GM23338 (cell line): ENCODE results near the gene TMEM178B. TPM values are rescaled to one million over a fixed set of nuclear protein-coding genes. Genes with fewer than 3 reads are reported as not detected.

Source experiments
- ATAC-seq: fragments of 200-7000 bp; cut with Tn5 transposase; 3 replicates; pipeline ENCODE4 v1.9.1; 2020
- DNase-seq: peaks from one replicate; pipeline ENCODE4 v3.0.0-alpha.2; 2015; ENCODE audit warnings: low spot score
- H2AFZ ChIP-seq: fragments of 200-600 bp; sonication (generic); 2 replicates; pipeline ENCODE4 v1.8.0; 2016; ENCODE audit warnings: antibody characterized with exemption, mild to moderate bottlenecking, moderate library complexity
- H3F3A ChIP-seq: fragments of 200-600 bp; sonication (generic); replicated peaks from 2 replicates; pipeline ENCODE4 v1.8.0; 2017; ENCODE audit warnings: antibody characterized with exemption, mixed run types, low read depth
- H3K27ac ChIP-seq: fragments of 200-600 bp; sonication (generic); 2 replicates; pipeline ENCODE4 v1.6.1; 2016; ENCODE audit warnings: low read depth
- H3K27me3 ChIP-seq: fragments of 200-600 bp; sonication (generic); 2 replicates; pipeline ENCODE4 v1.8.0; 2016; ENCODE audit warnings: mild to moderate bottlenecking, mixed run types, moderate library complexity; ENCODE audit not compliant: insufficient read depth
- H3K36me3 ChIP-seq: fragments of 200-600 bp; sonication (generic); 2 replicates; pipeline ENCODE4 v1.8.0; 2016; ENCODE audit warnings: mild to moderate bottlenecking; ENCODE audit not compliant: insufficient read depth
- H3K4me1 ChIP-seq: fragments of 200-600 bp; sonication (generic); 2 replicates; pipeline ENCODE4 v1.8.0; 2016; ENCODE audit warnings: mild to moderate bottlenecking, moderate library complexity; ENCODE audit not compliant: insufficient read depth
- H3K4me2 ChIP-seq: fragments of 200-600 bp; sonication (generic); 2 replicates; pipeline ENCODE4 v1.7.1; 2017; ENCODE audit warnings: mixed run types
- H3K4me3 ChIP-seq: fragments of 200-600 bp; sonication (generic); 2 replicates; pipeline ENCODE4 v1.6.1; 2016; ENCODE audit warnings: mixed run types
- H3K79me2 ChIP-seq: fragments of 200-600 bp; sonication (generic); replicated peaks from 2 replicates; pipeline ENCODE4 v1.8.0; 2017; ENCODE audit warnings: mild to moderate bottlenecking; ENCODE audit not compliant: insufficient read depth
- H3K9me2 ChIP-seq: fragments of 200-600 bp; sonication (generic); 2 replicates; pipeline ENCODE4 v1.8.0; 2017; ENCODE audit not compliant: insufficient read depth
- H4K20me1 ChIP-seq: fragments of 200-600 bp; sonication (generic); replicated peaks from 2 replicates; pipeline ENCODE4 v1.8.0; 2017; ENCODE audit warnings: mild to moderate bottlenecking; ENCODE audit not compliant: insufficient read depth
- H3K27ac Mint-ChIP-seq: 2 replicates; pipeline ENCODE4 v1.8.0; 2020; ENCODE audit warnings: inconsistent platforms, mild to moderate bottlenecking, moderate library complexity, mixed read lengths
- H3K27me3 Mint-ChIP-seq: 3 replicates; pipeline ENCODE4 v1.8.0; 2022; ENCODE audit warnings: low read depth, mild to moderate bottlenecking, moderate library complexity, mixed read lengths, inconsistent platforms; ENCODE audit not compliant: insufficient read depth, poor library complexity
- H3K36me3 Mint-ChIP-seq: 3 replicates; pipeline ENCODE4 v1.8.0; 2021; ENCODE audit warnings: low read depth, mild to moderate bottlenecking, inconsistent platforms, moderate library complexity, mixed read lengths
- H3K4me1 Mint-ChIP-seq: 3 replicates; pipeline ENCODE4 v1.8.0; 2020; ENCODE audit warnings: mild to moderate bottlenecking, inconsistent platforms, mixed read lengths
- H3K4me3 Mint-ChIP-seq: 3 replicates; pipeline ENCODE4 v1.8.0; 2021; ENCODE audit warnings: moderate library complexity, mild to moderate bottlenecking, inconsistent platforms, mixed read lengths
- H3K9me3 Mint-ChIP-seq: 3 replicates; pipeline ENCODE4 v1.8.0; 2020; ENCODE audit warnings: moderate library complexity, mild to moderate bottlenecking, inconsistent platforms, mixed read lengths
- CREB1 ChIP-seq: fragments of 250-450 bp; sonication (Bioruptor Pico); IDR thresholded peaks from 2 replicates; pipeline ENCODE4 v1.5.0; 2020; ENCODE audit warnings: low read depth, mild to moderate bottlenecking, moderate library complexity
- CTCF ChIP-seq, 2 experiments: fragments of 200-600 bp in 1 of 2; sonication (generic) in 1 of 2; conservative IDR thresholded peaks; 2 replicates each; pipeline versions ENCODE4 v1.5.1 to v1.6.1; 2016 to 2017; ENCODE audit warnings: antibody characterized with exemption in 2 of 2, low read depth in 2 of 2, mild to moderate bottlenecking in 2 of 2, moderate library complexity in 1 of 2
- ETS1 ChIP-seq: IDR thresholded peaks from 2 replicates; pipeline ENCODE4 v1.6.1; 2016; ENCODE audit warnings: antibody characterized with exemption
- EZH2 ChIP-seq: fragments of 200-600 bp; sonication (generic); IDR thresholded peaks from one replicate; pipeline ENCODE4 v1.8.0; 2017; ENCODE audit warnings: antibody characterized with exemption, mild to moderate bottlenecking, low read depth; ENCODE audit not compliant: unreplicated experiment
- JUNB ChIP-seq: IDR thresholded peaks from one replicate; pipeline ENCODE4 v1.6.1; 2016; ENCODE audit warnings: antibody characterized with exemption; ENCODE audit not compliant: unreplicated experiment
- NANOG ChIP-seq: IDR thresholded peaks from 2 replicates; pipeline ENCODE4 v1.6.1; 2016; ENCODE audit warnings: antibody characterized with exemption, borderline replicate concordance
- POLR2AphosphoS5 ChIP-seq: IDR thresholded peaks from 2 replicates; pipeline ENCODE4 v1.6.1; 2016; ENCODE audit warnings: antibody characterized with exemption, low read depth
- STAT1 ChIP-seq: IDR thresholded peaks from one replicate; pipeline ENCODE4 v1.6.1; 2016; ENCODE audit warnings: antibody characterized with exemption; ENCODE audit not compliant: unreplicated experiment
- ZNF114 ChIP-seq: fragments of 250-450 bp; sonication (Bioruptor Pico); IDR thresholded peaks from 2 replicates; pipeline ENCODE4 v1.5.0; 2020; ENCODE audit warnings: mild to moderate bottlenecking, moderate library complexity
- ZNF331 ChIP-seq: fragments of 250-450 bp; sonication (Bioruptor Pico); IDR thresholded peaks from 2 replicates; pipeline ENCODE4 v1.5.0; 2020; ENCODE audit warnings: low read depth, mild to moderate bottlenecking, moderate library complexity
- polyA plus RNA-seq: library from polyadenylated mRNA; unstranded; fragments of >200 nt; fragmentation: Nextera tagmentation; extraction: Ambion mirVana; gene quantifications from 2 replicates; pipeline ENCODE4 v1.2.1, GENCODE V29; 2016
- total RNA-seq: library from RNA; depleted of rRNA; stranded (reverse); fragments of >200 nt; shearing (Covaris generic); gene quantifications from 2 replicates; pipeline ENCODE4 v1.2.3, GENCODE V29; 2014

Gene TMEM178B
- total and polyA plus RNA-seq, 2 experiments from 2014 or later: 4.9 to 15.6 TPM

GRCh38 chr7:141231018-141231792 is 157.3 kb downstream of the TMEM178B start:
- H3K4me2 ChIP-seq: no peak overlapping the region
- H4K20me1 ChIP-seq: no peaks in the 10 kb centered on the region; the same call in 1 of the 2 replicates
- ATAC-seq (peak; percentile 92), DNase-seq (peak; percentile 68)
- H3K27me3 ChIP-seq: no peaks in the 10 kb centered on the region
- H3K27ac ChIP-seq: no peak overlapping the region
- H3K4me3 Mint-ChIP-seq: no peak overlapping the region
- peaks cover 4% of the 10 kb centered on the region for H3K27me3 Mint-ChIP-seq
- H3K4me3 ChIP-seq: no peak overlapping the region
- TF ChIP-seq CREB1 (CRISPR knock-in tag) (no peak), EZH2 (no peak), CTCF (conservative IDR thresholded peaks at IDR 0.05; ENCODE audit: low read depth in 2 of 2) (peak; percentile 51 to 81)
- no peaks in the 10 kb centered on the region for H3K36me3 ChIP-seq
- H3F3A ChIP-seq: no peaks in the 10 kb centered on the region
- H3K79me2 ChIP-seq: peaks cover 7% of the 10 kb centered on the region; the same call in 1 of the 2 replicates
- no peaks in the 10 kb centered on the region for H3K9me2 ChIP-seq
- peaks cover 27% of the 10 kb centered on the region for H3K4me1 ChIP-seq
- H2AFZ ChIP-seq: no peak overlapping the region
- no peaks in the 10 kb centered on the region for H3K36me3 Mint-ChIP-seq
- H3K27ac Mint-ChIP-seq: no peak overlapping the region
- H3K9me3 Mint-ChIP-seq: no peaks in the 10 kb centered on the region
- H3K4me1 Mint-ChIP-seq: peaks cover 24% of the 10 kb centered on the region

GRCh38 chr7:141232286-141233051 is 158.6 kb downstream of the TMEM178B start:
- Mint-ChIP-seq H3K36me3 (no peaks in the 10 kb centered on the region), H3K4me1 (peaks cover 29% of the 10 kb centered on the region), H3K4me3 (no peak overlapping the region), H3K9me3 (no peaks in the 10 kb centered on the region), H3K27me3 (peaks cover 3% of the 10 kb centered on the region), H3K27ac (no peak overlapping the region)
- H3K4me3 ChIP-seq: no peak overlapping the region
- ATAC-seq (no peak), DNase-seq (no peak)
- H3K27me3 ChIP-seq: no peaks in the 10 kb centered on the region
- no peak overlapping the region for H3K27ac ChIP-seq
- H2AFZ ChIP-seq: no peak overlapping the region
- no peaks in the 10 kb centered on the region for H3K9me2 ChIP-seq
- H3K36me3 ChIP-seq: no peaks in the 10 kb centered on the region
- no peaks in the 10 kb centered on the region for H3F3A ChIP-seq
- no peak overlapping the region for H3K4me2 ChIP-seq
- peaks cover 25% of the 10 kb centered on the region for H3K4me1 ChIP-seq
- H4K20me1 ChIP-seq: no peaks in the 10 kb centered on the region; the same call in 1 of the 2 replicates
- peaks cover 7% of the 10 kb centered on the region; the same call in 1 of the 2 replicates for H3K79me2 ChIP-seq
- no peak for TF ChIP-seq ETS1
- TF ChIP-seq ZNF114 (CRISPR knock-in tag): no peak
- TF ChIP-seq JUNB: no peak
- no peak for TF ChIP-seq CREB1 (CRISPR knock-in tag)
- no peak for TF ChIP-seq NANOG
- no peak for TF ChIP-seq ZNF331 (CRISPR knock-in tag)
- no peak for TF ChIP-seq CTCF (conservative IDR thresholded peaks at IDR 0.05; ENCODE audit: low read depth in 2 of 2)
- TF ChIP-seq STAT1: no peak
- TF ChIP-seq POLR2AphosphoS5: no peak
- no peak for TF ChIP-seq EZH2
